KG1 (cell line): ENCODE results near the gene SLBP.

Source experiments
- DNase-seq: peaks from one replicate; lab custom pipeline; 2025; lab: John Stamatoyannopoulos, UW

The SLBP gene

DNA sequence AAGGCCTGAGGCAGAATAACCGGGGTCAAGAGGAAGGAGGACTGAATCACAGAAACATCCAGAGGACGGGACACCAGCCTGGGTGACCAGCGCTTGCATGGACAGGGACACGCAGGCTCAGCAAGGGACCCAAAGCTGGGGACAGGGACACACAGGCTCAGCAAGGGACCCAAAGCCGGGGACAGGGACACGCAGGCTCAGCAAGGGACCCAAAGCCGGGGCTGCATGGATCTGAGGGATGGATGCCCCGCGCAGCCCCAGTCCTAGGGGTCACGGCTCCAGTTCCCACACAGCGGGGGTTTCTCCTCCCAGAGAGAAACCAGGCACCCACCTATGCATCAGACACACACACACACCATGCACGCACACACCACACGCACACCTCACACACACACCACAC lies 60.5 kb downstream of the SLBP start:
- no peak for DNase-seq

DNA sequence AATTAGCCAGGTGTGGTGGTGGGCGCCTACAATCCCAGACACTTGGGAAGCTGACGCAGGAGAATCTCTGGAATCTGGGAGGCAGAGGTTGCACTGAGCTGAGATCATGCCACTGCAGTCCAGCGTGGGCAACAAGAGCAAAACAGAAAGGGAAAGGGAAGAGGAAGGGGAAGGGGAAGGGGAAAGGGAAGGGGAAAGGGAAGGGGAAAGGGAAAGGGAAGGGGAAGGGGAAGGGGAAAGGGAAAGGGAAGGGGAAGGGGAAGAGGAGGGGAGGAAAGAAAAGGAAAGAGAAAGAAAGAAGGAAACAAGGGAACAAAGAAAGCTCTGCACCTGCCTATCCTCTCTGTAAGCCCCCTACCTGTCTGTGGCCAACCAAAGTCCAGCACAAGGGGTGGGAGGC lies 63.2 kb downstream of the SLBP start:
- DNase-seq: no peak

DNA sequence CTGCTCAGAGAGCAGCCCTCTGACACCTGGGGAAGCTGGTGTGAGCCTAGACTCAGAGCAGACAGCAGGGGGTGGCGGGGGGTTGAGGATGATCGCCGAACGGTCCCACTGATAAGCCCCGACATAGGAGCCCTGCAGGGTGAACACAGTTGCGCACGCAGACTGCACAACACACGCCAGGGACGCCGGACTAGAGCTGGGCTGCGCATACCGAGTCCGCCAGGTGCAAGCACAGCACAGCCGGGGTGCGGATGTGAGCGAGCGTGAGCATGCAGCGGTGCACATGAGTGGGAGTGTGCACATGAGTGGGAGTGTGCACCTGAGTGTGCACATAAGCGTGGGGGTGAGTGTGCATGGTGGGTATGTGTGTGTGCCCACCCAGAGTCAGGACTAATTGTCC lies 64.7 kb downstream of the SLBP start:
- no peak for DNase-seq

- no peak for DNase-seq
Measured at GRCh38 chr4:1646690-1647089, 65.4 kb downstream of the SLBP start.

GRCh38 chr4:1644891-1645657 lies 67.0 kb downstream of the SLBP start:
- DNase-seq: no peak

DNA sequence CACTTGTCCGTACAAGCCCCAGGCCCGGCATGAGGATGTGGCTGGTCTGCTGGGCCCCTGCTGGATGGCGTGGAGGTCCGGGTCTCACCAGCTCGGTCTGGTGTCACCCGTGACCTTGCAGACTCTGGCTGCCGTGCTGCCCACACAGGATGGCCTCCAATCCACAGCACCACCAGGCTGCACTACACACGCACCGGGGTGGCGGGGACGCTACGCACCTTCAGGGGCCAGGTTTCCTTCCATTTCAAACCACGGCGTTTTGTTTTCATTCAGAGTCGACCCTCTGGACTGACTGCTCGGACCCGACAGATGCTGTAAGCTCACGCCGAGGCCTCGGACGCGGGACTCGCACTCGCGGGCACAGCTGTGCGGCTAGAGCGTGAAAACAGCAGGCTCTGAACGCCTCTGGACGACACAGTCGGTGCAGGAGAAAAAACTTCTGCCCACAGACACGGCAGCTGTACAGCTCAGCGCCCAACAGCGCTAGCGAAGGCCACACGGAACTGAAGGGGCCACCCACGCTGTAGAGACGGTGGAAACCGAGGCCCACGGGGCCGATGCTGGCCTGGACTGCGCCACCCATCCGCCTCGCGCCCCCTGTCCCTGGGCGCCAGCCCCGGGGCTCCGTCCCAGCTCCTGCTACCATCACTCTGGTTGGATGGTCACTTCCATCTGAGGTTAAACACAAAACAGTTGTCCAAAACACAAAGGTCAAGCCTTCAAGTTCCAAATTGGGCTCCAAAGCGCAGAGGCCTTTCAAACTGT lies 68.0 kb downstream of the SLBP start:
- DNase-seq: no peak
